HG02588 (cell line): Measurements from ENCODE around the gene TTC39A.

Experiments used
- ATAC-seq: cut with Tn5 transposase; IDR thresholded peaks from one replicate; pipeline ENCODE4 v1.9.1; 2021; ENCODE audit warnings: mild to moderate bottlenecking, moderate library complexity; ENCODE audit not compliant: unreplicated experiment

The TTC39A gene

GRCh38 chr1:51299185-51299885, 31.0 kb downstream of the TTC39A start:
- ATAC-seq, result no peak

GRCh38 chr1:51298322-51298705, 32.0 kb downstream of the TTC39A start:
- ATAC-seq, result no peak

DNA sequence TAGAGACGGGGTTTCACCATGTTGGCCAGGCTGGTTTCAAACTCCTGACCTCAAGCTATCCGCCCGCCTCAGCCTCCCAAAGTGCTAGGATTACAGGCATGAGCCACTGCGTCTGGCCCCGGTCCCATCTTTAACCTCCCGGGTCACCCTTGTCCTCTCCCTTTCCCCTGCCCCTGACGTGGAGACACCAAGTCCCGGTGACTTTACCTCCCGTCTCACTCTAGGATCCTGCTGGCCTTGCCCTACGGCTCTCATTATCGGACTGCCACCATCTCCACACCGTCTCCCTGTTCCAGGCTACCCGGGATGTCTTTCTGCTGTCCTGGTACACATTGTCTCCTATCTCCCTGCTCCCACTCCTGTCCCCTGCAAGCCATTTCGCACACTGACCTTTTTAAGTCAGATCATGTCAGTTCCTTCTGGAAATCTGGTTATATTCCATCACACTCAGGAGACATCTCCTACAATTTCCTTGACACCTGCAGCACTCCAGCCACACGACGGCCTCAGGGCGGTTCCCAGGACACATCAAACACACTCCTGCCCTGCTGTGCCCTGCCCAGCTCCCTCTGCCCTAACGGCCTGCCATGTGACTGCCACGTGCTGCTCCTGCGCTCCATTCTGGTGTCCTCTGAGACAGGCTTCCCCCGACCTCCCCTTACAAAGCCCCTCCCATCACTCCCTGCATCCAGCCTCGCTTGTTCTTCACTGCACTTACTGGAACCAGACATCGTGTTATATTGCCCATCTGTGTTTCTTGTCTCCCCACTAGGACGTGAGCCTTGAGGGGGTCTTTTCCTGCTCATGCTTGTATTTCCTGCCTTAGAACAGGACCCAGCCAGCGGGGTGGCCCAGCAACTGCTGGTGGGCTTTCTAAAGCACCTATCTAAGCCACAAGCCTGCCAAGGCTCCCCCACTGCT, 32.7 kb downstream of the TTC39A start:
- ATAC-seq, result no peak

- peak; percentile 50 for ATAC-seq
Measured at GRCh38 chr1:51296383-51297357, 33.7 kb downstream of the TTC39A start.

DNA sequence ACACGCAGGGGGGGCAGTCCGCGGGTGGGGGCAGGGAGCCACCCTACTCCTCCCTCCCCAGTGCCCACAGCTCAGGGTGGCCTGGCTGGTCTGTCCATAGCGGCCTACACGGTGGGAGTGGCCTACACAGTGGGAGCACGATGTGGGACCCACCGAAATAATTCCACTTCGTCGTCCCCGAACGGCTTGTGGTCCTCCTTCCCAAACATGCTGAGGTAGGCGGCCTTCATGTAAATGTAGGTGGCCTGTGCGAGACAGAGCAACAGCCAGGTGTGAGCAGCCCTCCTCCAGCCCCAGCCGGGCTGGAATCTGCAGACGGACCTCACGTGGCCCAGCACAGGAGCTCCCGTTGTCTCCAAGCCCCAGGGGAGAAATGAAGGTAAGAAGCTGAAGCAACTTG, 34.4 kb downstream of the TTC39A start:
- no peak for ATAC-seq

- no peak for ATAC-seq
Measured at GRCh38 chr1:51294566-51295184, 35.7 kb downstream of the TTC39A start.

GRCh38 chr1:51293898-51294515, 36.4 kb downstream of the TTC39A start:
- ATAC-seq, result no peak

- ATAC-seq, result no peak
Measured at GRCh38 chr1:51290489-51290847, 39.9 kb downstream of the TTC39A start.

GRCh38 chr1:51289676-51290488, 40.5 kb downstream of the TTC39A start:
- no peak for ATAC-seq

- no peak for ATAC-seq
Measured at GRCh38 chr1:51288578-51288977, 41.8 kb downstream of the TTC39A start.

- ATAC-seq, result no peak
Measured at GRCh38 chr1:51287966-51288365, 42.4 kb downstream of the TTC39A start.

GRCh38 chr1:51285055-51285454, 45.3 kb downstream of the TTC39A start:
- peak; percentile 86 for ATAC-seq

DNA sequence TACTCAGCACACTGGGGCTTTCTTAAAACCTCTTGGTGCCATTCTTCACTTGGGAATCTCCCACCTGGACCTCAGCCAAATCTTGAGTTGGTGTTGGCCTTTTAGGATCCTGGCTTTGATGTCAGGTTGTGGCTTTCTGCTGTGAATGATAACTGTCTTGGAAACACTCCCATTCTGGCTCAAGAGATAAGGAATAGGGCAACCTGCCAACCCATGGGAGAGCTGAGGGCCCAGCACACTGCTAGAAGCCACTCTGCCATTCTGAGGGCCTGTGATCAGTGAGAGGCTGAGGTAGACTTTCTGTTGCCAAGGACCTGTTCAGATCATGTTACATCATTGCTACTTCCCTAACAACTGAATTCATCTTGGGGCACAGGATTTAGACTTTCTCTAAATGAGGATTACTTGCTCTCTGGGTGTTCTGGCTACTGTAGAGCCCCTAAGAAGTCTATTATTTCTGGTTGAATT, 45.8 kb downstream of the TTC39A start:
- peak; percentile 34 for ATAC-seq

DNA sequence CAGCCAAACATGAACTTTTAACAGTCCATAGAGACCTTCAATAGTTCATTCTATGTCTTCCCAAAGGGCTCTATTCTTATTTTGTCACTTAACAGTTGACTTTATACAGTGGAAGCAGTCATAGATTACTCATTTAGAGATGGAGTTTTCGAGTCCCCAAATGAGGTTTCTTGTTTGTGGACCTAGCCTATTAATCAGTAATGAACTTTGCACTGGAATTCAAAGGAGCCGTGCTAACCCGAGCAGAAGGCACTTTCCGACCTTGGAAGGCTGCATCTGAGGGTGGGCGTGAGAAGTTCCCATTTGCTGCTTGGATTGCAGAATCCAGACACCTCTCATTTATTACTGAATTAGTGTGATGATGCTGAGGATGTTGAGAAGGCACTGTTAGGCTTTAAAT, 46.4 kb downstream of the TTC39A start:
- no peak for ATAC-seq

GRCh38 chr1:51282605-51283004, 47.8 kb downstream of the TTC39A start:
- no peak for ATAC-seq

DNA sequence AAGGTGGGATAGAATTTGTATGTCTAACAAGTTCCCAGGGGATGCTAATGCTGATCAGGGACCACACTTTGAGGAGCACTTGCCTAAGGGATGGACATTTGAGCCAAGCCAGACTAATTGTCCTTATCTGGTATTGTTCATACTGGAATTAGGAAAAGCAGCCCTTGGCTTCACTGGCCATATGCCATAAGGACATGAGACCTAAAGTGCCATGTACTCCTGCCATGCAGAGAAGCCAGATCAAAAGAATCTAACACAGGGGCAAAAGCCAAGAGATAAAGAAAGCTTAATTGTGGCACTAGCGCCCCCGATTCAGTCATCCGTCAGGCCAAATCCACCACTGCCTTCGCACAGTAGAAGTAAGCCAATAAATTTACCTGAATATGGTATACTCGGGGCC, 48.6 kb downstream of the TTC39A start:
- ATAC-seq, result no peak

- ATAC-seq, result no peak
Measured at GRCh38 chr1:51280321-51280978, 49.9 kb downstream of the TTC39A start.

- ATAC-seq, result no peak
Measured at GRCh38 chr1:51276286-51276685, 54.1 kb downstream of the TTC39A start.

- no peak for ATAC-seq
Measured at GRCh38 chr1:51274676-51275075, 55.7 kb downstream of the TTC39A start.
